ENCODE data around the gene DLX6. TPM values are rescaled to one million over a fixed set of nuclear protein-coding genes. Genes with fewer than 3 reads are reported as not detected.

The DLX6 gene
- total and polyA plus RNA-seq, 2 experiments from 2014 or later, result not detected

DNA sequence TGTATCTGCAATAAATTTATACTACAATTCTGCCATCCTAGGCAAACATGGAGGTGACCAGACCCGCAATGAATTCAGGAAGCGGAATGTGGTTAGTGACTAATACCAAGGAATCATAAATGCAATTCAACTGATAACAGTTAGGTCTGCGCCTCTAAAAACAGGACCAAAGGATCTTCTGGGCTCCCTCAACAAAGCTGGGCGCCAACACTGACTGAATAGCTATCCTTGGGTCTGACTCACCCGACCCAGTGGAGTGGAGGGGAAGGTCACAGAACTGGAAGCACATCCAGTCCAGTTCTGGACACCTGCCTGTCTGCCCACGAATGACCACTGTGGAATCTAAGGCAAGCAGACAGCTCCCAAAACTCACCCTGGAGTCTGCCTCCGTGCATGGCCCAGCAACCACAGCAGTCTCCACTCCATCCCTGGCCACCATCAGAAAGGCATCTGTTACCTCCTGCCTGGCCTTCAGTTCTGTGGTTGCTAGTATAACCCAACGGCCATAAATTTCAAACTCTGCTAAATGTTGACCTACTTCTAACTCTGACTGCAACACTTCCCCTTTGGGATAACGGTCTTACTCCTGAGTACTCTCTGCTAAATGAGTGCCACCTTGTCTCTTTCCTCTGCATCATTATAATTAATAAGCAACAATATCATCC, 43.0 kb upstream of the DLX6 start:
- H3K9me3 Mint-ChIP-seq, result no peaks in the 10 kb centered on the region
- H3K36me3 Mint-ChIP-seq (ENCODE audit: low read depth), result no peaks in the 10 kb centered on the region
- Histone ChIP-seq H2AFZ (no peak overlapping the region), H3K27me3 (ENCODE audit: insufficient read depth) (no peaks in the 10 kb centered on the region), H3K4me3 (no peak overlapping the region), H3K4me1 (ENCODE audit: insufficient read depth) (no peaks in the 10 kb centered on the region), H3K9me2 (ENCODE audit: insufficient read depth) (no peaks in the 10 kb centered on the region), H3F3A (replicated peaks; ENCODE audit: low read depth) (no peaks in the 10 kb centered on the region), H4K20me1 (replicated peaks; ENCODE audit: insufficient read depth) (no peaks in the 10 kb centered on the region), H3K4me2 (no peak overlapping the region), H3K27ac (ENCODE audit: low read depth) (no peak overlapping the region), H3K36me3 (ENCODE audit: insufficient read depth) (no peaks in the 10 kb centered on the region), H3K79me2 (replicated peaks; ENCODE audit: insufficient read depth) (no peaks in the 10 kb centered on the region)
- DNase-seq (ENCODE audit: low spot score) (no peak), ATAC-seq (no peak)
- no peaks in the 10 kb centered on the region for H3K4me1 Mint-ChIP-seq
- no peak for TF ChIP-seq EZH2 (IDR thresholded peaks at IDR 0.05; ENCODE audit: low read depth, unreplicated experiment)
- no peak for TF ChIP-seq CTCF (conservative IDR thresholded peaks at IDR 0.05; ENCODE audit: low read depth in 2 of 2)
- no peak for TF ChIP-seq CREB1 (CRISPR knock-in tag; IDR thresholded peaks at IDR 0.05; ENCODE audit: low read depth)
- TF ChIP-seq ZNF331 (CRISPR knock-in tag; IDR thresholded peaks at IDR 0.05; ENCODE audit: low read depth), result no peak
- TF ChIP-seq STAT1 (IDR thresholded peaks at IDR 0.05; ENCODE audit: unreplicated experiment), result no peak
- TF ChIP-seq EZH2phosphoT487 (IDR thresholded peaks at IDR 0.05; ENCODE audit: unreplicated experiment), result no peak
- TF ChIP-seq NANOG (IDR thresholded peaks at IDR 0.05; ENCODE audit: borderline replicate concordance), result no peak
- no peak for TF ChIP-seq ZNF462 (CRISPR knock-in tag; IDR thresholded peaks at IDR 0.05)
- no peak for TF ChIP-seq JUNB (IDR thresholded peaks at IDR 0.05; ENCODE audit: unreplicated experiment)
- TF ChIP-seq POLR2AphosphoS5 (IDR thresholded peaks at IDR 0.05; ENCODE audit: low read depth), result no peak
- TF ChIP-seq ZNF114 (CRISPR knock-in tag; IDR thresholded peaks at IDR 0.05), result no peak
- no peak for TF ChIP-seq REST (IDR thresholded peaks at IDR 0.05; ENCODE audit: unreplicated experiment)
- TF ChIP-seq ETS1 (IDR thresholded peaks at IDR 0.05), result no peak
- H3K27me3 Mint-ChIP-seq (ENCODE audit: insufficient read depth, low read depth, poor library complexity), result peaks cover 3% of the 10 kb centered on the region
- H3K4me3 Mint-ChIP-seq, result no peak overlapping the region
- H3K27ac Mint-ChIP-seq, result no peak overlapping the region

Data from GM23338 (cell line).